Muscle layer of colon (tissue), 2 donors: ENCODE measurements around the gene IGFBP7.

Source experiments
- H3K27ac ChIP-seq: one replicate; pipeline ENCODE4 v1.7.0; 2013; ENCODE audit warnings: low read depth, mild to moderate bottlenecking, low read length, moderate library complexity
- H3K27me3 ChIP-seq, 2 donors: one replicate each; pipeline ENCODE4 v1.7.0; 2013; ENCODE audit warnings: low read length in 2 of 2, mild to moderate bottlenecking in 2 of 2; ENCODE audit not compliant: insufficient read depth in 2 of 2, control insufficient read depth in 1 of 2
- H3K36me3 ChIP-seq: one replicate; pipeline ENCODE4 v1.7.0; 2013; ENCODE audit warnings: mild to moderate bottlenecking, low read length; ENCODE audit not compliant: insufficient read depth
- H3K4me1 ChIP-seq: one replicate; pipeline ENCODE4 v1.7.0; 2013; ENCODE audit warnings: mild to moderate bottlenecking, low read length; ENCODE audit not compliant: insufficient read depth
- H3K4me3 ChIP-seq, 2 donors: one replicate each; pipeline ENCODE4 v1.7.0; 2013; ENCODE audit warnings: low read length in 2 of 2, low read depth in 1 of 2, mild to moderate bottlenecking in 1 of 2, moderate library complexity in 1 of 2
- H3K9ac ChIP-seq: one replicate; pipeline ENCODE4 v1.7.0; 2013; ENCODE audit warnings: low read length
- H3K9me3 ChIP-seq: one replicate; pipeline ENCODE4 v1.7.0; 2013; ENCODE audit warnings: mild to moderate bottlenecking, low read length
- donor health status: abdominal sarcoma.
- donor health status: Adenocarcinoma of cecum.

Gene IGFBP7

DNA sequence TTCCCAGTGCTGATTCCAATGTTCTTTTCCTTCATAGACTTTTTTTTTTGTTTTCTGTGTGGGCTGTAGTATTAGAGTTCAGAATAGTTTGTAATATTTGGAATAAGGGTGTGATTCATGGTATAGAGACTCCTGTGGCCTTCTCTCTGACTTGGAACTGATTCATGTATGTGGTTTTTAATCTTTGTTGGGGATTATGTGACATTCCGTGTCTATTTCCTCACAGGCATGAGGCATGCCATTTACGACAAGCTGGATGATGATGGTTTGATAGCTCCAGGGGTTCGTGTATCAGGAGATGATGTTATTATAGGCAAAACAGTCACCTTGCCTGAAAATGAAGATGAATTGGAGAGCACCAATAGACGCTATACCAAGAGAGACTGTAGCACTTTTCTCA is 87.1 kb downstream of the IGFBP7 start:
- H3K27ac ChIP-seq, result no peak overlapping the region
- H3K4me1 ChIP-seq, result no peaks in the 10 kb centered on the region
- no peaks in the 10 kb centered on the region for H3K9me3 ChIP-seq
- H3K4me3 ChIP-seq, result no peak overlapping the region
- peaks cover 56% of the 10 kb centered on the region for H3K36me3 ChIP-seq
- H3K27me3 ChIP-seq, result no peaks in the 10 kb centered on the region
- H3K9ac ChIP-seq, result no peak overlapping the region

GRCh38 chr4:57020467-57021101 is 89.6 kb downstream of the IGFBP7 start:
- H3K27me3 ChIP-seq, result no peaks in the 10 kb centered on the region
- H3K4me1 ChIP-seq, result no peaks in the 10 kb centered on the region
- H3K36me3 ChIP-seq, result peaks cover 67% of the 10 kb centered on the region
- no peaks in the 10 kb centered on the region for H3K9me3 ChIP-seq
- no peak overlapping the region for H3K4me3 ChIP-seq
- H3K9ac ChIP-seq, result no peak overlapping the region
- no peak overlapping the region for H3K27ac ChIP-seq

- Histone ChIP-seq H3K9me3 (no peaks in the 10 kb centered on the region), H3K4me1 (no peaks in the 10 kb centered on the region), H3K27me3 (no peaks in the 10 kb centered on the region), H3K4me3 (no peak overlapping the region), H3K27ac (no peak overlapping the region), H3K9ac (no peak overlapping the region), H3K36me3 (peaks cover 58% of the 10 kb centered on the region)
Measured at GRCh38 chr4:57018980-57019379, 91.2 kb downstream of the IGFBP7 start.

- Histone ChIP-seq H3K9ac (no peak overlapping the region), H3K4me1 (no peaks in the 10 kb centered on the region), H3K27ac (no peak overlapping the region), H3K36me3 (peaks cover 55% of the 10 kb centered on the region), H3K4me3 (no peak overlapping the region), H3K27me3 (no peaks in the 10 kb centered on the region), H3K9me3 (no peaks in the 10 kb centered on the region)
Measured at GRCh38 chr4:57013543-57014120, 96.6 kb downstream of the IGFBP7 start.

- H3K4me3 ChIP-seq, result no peak overlapping the region
- H3K27me3 ChIP-seq, result no peaks in the 10 kb centered on the region
- H3K4me1 ChIP-seq, result peaks cover 11% of the 10 kb centered on the region
- H3K9ac ChIP-seq, result no peak overlapping the region
- H3K27ac ChIP-seq, result no peak overlapping the region
- peaks cover 32% of the 10 kb centered on the region for H3K36me3 ChIP-seq
- no peaks in the 10 kb centered on the region for H3K9me3 ChIP-seq
Measured at GRCh38 chr4:56999751-57000150, 110.4 kb downstream of the IGFBP7 start.

- H3K27ac ChIP-seq, result peak overlapping the region; percentile 59
- H3K9ac ChIP-seq, result no peak overlapping the region
- no peak overlapping the region for H3K4me3 ChIP-seq
- peaks cover 11% of the 10 kb centered on the region for H3K4me1 ChIP-seq
- H3K9me3 ChIP-seq, result no peaks in the 10 kb centered on the region
- no peaks in the 10 kb centered on the region for H3K27me3 ChIP-seq
- H3K36me3 ChIP-seq, result peaks cover 38% of the 10 kb centered on the region
Measured at GRCh38 chr4:56995525-56995924, 114.7 kb downstream of the IGFBP7 start.

GRCh38 chr4:56990109-56990905 is 119.9 kb downstream of the IGFBP7 start:
- peaks cover 5% of the 10 kb centered on the region for H3K4me1 ChIP-seq
- H3K4me3 ChIP-seq, result no peak overlapping the region
- peaks cover 47% of the 10 kb centered on the region for H3K36me3 ChIP-seq
- no peak overlapping the region for H3K9ac ChIP-seq
- no peaks in the 10 kb centered on the region for H3K9me3 ChIP-seq
- H3K27ac ChIP-seq, result no peak overlapping the region
- H3K27me3 ChIP-seq, result no peaks in the 10 kb centered on the region

DNA sequence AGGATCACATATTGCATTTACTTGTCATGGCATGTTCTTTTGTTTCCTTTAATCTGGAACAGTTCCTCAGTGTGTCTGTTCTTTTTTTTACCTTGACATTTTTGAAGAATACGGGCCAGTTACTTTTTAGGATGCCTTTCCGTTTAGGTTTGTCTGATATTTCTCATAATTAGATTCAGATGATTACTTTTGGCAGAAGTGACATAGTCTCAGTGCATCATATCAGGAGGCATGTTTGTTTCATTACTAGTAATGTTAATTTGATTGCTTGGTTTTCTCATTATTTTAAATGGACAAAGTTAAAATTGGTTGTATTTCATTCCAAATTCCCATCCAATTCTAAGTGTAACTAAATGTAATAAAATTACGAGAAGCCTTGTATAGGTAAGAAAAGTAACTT is 123.2 kb downstream of the IGFBP7 start:
- Histone ChIP-seq H3K9ac (no peak overlapping the region), H3K27ac (no peak overlapping the region), H3K4me1 (no peaks in the 10 kb centered on the region), H3K27me3 (no peaks in the 10 kb centered on the region), H3K36me3 (peaks cover 41% of the 10 kb centered on the region), H3K4me3 (no peak overlapping the region), H3K9me3 (no peaks in the 10 kb centered on the region)

DNA sequence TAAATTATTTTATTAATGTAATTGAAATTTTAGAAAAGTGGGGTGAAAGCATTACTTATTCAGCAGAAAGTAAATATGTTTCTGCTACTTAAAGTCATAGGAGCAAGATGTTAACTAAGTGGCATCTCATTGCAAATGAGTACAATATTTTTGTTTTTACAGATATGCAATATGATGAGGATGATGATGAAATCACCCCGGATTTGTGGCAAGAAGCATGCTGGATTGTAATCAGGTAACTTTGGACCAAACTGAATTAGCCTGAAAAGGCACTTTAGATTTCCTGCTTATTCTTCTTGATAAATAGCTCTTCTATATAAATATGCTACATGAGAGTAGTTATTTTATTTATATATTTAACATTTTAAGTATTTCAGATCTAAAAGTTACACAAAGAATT is 124.0 kb downstream of the IGFBP7 start:
- Histone ChIP-seq H3K27ac (no peak overlapping the region), H3K9me3 (no peaks in the 10 kb centered on the region), H3K36me3 (peaks cover 39% of the 10 kb centered on the region)

DNA sequence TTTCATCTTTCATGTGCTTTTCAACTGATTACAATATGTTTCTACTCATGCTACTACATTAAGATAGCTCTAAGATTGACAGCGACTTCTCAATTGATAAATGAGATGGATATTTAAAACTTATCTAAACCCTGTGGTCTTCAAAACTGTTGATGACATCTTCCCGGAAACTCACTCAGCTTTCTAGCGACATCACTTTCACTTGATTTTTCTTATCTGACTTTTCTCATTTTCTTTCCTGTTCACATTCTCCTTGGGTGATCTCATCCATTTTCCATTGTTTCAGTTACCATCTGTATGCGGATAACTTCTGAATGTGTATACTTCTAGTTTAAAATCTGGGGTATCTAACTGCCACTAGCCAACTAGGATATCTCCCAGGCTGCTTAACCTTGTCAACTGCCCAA is 128.4 kb downstream of the IGFBP7 start:
- Histone ChIP-seq H3K27me3 (no peaks in the 10 kb centered on the region), H3K9ac (no peak overlapping the region), H3K4me1 (peaks cover 16% of the 10 kb centered on the region), H3K9me3 (no peaks in the 10 kb centered on the region), H3K36me3 (peaks cover 9% of the 10 kb centered on the region), H3K27ac (no peak overlapping the region), H3K4me3 (no peak overlapping the region)

More for the DNA sequence above, 124.0 kb downstream of the IGFBP7 start:
- no peaks in the 10 kb centered on the region for H3K27me3 ChIP-seq
- H3K4me1 ChIP-seq, result no peaks in the 10 kb centered on the region
- H3K4me3 ChIP-seq, result no peak overlapping the region
- H3K9ac ChIP-seq, result no peak overlapping the region
